T-helper 17 cell (primary cell): ENCODE data around the gene ERICH4. TPM values are rescaled to one million over a fixed set of nuclear protein-coding genes. Genes with fewer than 3 reads are reported as not detected.

Experiments used
- ATAC-seq: fragments of 150-1000 bp; cut with Tn5 transposase; 2 replicates; pipeline ENCODE4 v1.10.0; 2021; ENCODE audit warnings: mild to moderate bottlenecking, moderate library complexity
- DNase-seq, 3 donors: peaks; one replicate each; pipeline versions ENCODE4 v3.0.0 to v3.0.0-alpha.2; 2020 to 2021
- H3K9me3 ChIP-seq: one replicate; pipeline ENCODE4 v1.7.0; 2013; ENCODE audit warnings: low read length, mild to moderate bottlenecking; ENCODE audit not compliant: control insufficient read depth, poor library complexity, severe bottlenecking
- H3K27ac Mint-ChIP-seq: one replicate; pipeline ENCODE4 v1.8.0; 2022; ENCODE audit warnings: mild to moderate bottlenecking, moderate library complexity, mixed read lengths
- H3K27me3 Mint-ChIP-seq: one replicate; pipeline ENCODE4 v1.8.0; 2022; ENCODE audit warnings: mixed read lengths
- H3K36me3 Mint-ChIP-seq: one replicate; pipeline ENCODE4 v1.8.0; 2022; ENCODE audit warnings: low read depth, mixed read lengths
- H3K4me1 Mint-ChIP-seq: one replicate; pipeline ENCODE4 v1.8.0; 2022; ENCODE audit warnings: mild to moderate bottlenecking, mixed read lengths
- H3K4me3 Mint-ChIP-seq: one replicate; pipeline ENCODE4 v1.8.0; 2022; ENCODE audit warnings: mild to moderate bottlenecking, moderate library complexity, mixed read lengths
- total RNA-seq, 4 donors: library from RNA in 2 of 4; stranded (reverse) in 2 of 4; gene quantifications; one replicate each; pipeline ENCODE4 v1.2.3 and lab custom pipeline; 2022 to 2026

ERICH4 gene
- total RNA-seq, 2 donors from 2014 or later: not detected

DNA sequence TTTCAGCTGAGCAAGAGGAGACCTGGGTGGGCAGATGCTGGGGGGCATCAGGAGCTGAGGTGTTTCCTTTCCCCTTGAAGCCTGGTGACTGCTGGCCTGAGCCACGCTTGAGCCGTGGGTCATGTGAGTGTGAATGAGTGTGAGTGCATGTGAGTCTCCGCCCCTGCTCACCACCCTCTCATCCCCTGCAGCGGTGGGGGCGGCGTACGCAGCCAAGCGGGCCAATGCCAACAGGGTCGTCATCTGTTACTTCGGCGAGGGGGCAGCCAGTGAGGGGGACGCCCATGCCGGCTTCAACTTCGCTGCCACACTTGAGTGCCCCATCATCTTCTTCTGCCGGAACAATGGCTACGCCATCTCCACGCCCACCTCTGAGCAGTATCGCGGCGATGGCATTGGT, 21.0 kb upstream of the ERICH4 start:
- peaks cover 16% of the 10 kb centered on the region for H3K4me1 Mint-ChIP-seq
- peak overlapping the region; percentile 76 for H3K27ac Mint-ChIP-seq
- H3K9me3 ChIP-seq: no peaks in the 10 kb centered on the region
- H3K27me3 Mint-ChIP-seq: no peaks in the 10 kb centered on the region
- ATAC-seq (no peak), DNase-seq (no peak)
- peaks cover 5% of the 10 kb centered on the region for H3K36me3 Mint-ChIP-seq
- H3K4me3 Mint-ChIP-seq: no peak overlapping the region

DNA sequence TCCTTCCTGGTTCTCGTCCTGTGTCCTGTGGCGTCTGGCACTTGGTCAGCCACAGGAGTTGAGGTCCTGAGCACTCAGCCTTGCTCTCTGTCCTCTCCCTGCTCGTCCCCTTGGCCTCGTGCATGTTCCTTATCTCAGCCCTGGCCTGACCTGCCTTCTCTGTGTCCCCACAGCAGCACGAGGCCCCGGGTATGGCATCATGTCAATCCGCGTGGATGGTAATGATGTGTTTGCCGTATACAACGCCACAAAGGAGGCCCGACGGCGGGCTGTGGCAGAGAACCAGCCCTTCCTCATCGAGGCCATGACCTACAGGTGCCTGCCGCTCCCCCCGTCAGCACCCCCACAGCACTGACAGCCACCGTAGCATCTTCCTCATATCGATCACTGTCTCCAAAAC, 20.5 kb upstream of the ERICH4 start:
- ATAC-seq (no peak), DNase-seq (no peak)
- Mint-ChIP-seq H3K27ac (no peak overlapping the region), H3K27me3 (no peaks in the 10 kb centered on the region), H3K4me3 (no peak overlapping the region), H3K36me3 (peaks cover 5% of the 10 kb centered on the region), H3K4me1 (peaks cover 20% of the 10 kb centered on the region)
- no peaks in the 10 kb centered on the region for H3K9me3 ChIP-seq

DNA sequence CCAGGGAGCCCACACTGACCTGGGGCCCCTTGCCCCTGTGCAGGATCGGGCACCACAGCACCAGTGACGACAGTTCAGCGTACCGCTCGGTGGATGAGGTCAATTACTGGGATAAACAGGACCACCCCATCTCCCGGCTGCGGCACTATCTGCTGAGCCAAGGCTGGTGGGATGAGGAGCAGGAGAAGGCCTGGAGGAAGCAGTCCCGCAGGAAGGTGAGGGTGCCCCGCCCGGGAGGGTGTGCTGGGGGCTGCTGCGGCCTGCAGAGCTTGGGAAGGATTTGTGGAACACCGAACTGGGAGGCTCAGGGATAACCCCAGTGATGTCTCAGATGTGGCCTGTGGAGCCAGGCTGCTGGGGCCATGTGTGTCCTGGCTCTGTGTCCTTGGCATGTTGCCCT, 20.0 kb upstream of the ERICH4 start:
- Mint-ChIP-seq H3K4me1 (peaks cover 25% of the 10 kb centered on the region), H3K36me3 (peaks cover 5% of the 10 kb centered on the region), H3K4me3 (no peak overlapping the region), H3K27ac (no peak overlapping the region), H3K27me3 (no peaks in the 10 kb centered on the region)
- ATAC-seq (no peak), DNase-seq (no peak)
- no peaks in the 10 kb centered on the region for H3K9me3 ChIP-seq

DNA sequence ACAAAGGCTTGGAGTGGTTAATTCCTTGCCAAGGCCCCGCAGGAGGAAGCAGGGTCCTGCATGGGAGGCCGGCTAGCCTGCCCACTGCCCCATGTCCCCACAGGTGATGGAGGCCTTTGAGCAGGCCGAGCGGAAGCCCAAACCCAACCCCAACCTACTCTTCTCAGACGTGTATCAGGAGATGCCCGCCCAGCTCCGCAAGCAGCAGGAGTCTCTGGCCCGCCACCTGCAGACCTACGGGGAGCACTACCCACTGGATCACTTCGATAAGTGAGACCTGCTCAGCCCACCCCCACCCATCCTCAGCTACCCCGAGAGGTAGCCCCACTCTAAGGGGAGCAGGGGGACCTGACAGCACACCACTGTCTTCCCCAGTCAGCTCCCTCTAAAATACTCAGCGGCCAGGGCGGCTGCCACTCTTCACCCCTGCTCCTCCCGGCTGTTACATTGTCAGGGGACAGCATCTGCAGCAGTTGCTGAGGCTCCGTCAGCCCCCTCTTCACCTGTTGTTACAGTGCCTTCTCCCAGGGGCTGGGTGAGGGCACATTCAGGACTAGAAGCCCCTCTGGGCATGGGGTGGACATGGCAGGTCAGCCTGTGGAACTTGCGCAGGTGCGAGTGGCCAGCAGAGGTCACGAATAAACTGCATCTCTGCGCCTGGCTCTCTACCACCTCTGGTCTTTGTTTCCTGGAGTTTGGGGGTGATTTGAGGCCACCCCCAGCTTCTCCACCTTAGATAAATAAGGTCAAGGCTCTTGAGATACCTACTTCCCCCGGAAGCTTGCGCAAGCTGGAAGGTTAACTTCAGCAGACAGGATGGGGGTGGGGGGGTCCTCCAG, 18.4 kb upstream of the ERICH4 start:
- Mint-ChIP-seq H3K27ac (peak overlapping the region; percentile 27), H3K4me3 (peak overlapping the region; percentile 41), H3K4me1 (peaks cover 30% of the 10 kb centered on the region), H3K36me3 (peaks cover 5% of the 10 kb centered on the region), H3K27me3 (no peaks in the 10 kb centered on the region)
- ATAC-seq: no peak
- no peaks in the 10 kb centered on the region for H3K9me3 ChIP-seq
- DNase-seq: no peak

DNA sequence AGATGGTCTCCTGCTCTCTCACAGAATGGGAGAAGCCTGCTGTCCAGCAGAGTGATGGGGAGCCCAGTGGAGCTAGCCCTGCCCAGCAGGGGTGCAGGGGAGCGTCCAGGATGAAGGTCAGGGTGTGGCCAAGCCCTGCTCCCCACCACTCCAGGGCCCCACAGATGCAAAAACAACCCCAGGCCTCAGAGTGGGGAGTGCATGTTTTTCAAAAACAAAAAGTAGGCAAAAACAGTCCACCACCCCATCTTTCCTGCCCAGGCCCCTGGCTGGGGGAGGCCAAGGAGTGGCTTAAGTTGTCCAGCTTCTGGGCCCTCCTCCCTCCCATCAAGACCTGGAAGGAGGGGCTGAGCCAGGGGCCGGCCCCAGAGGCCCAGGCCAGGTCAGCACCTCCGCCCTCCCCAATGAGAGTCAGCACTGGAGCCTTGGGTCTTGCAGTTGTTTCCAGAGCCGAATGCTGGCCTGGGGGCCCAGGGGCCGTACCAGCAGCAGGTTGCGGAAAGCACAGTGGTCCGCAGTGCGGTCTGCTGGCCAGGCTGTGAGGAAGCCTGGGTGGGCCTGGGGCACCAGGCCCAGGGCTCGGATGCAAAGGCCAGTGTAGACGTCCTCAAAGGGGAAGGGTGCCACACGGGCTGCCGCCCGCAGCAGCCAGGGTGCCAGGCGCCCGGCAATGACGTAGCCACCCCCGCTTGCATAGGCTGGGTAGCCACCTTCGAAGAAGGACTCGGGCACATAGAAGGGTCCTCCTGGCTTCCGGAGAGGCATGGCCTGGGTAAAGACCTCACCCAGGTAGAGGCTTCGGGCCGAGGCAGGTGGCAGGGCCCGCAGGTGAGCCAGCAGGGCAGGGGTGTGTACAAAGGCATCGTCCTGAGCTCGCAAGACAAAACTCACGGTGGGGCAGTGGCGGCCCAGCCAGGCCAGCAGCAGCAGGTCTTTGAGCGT, 17.5 kb upstream of the ERICH4 start:
- peaks cover 30% of the 10 kb centered on the region for H3K4me1 Mint-ChIP-seq
- DNase-seq (no peak), ATAC-seq (no peak)
- H3K9me3 ChIP-seq: no peaks in the 10 kb centered on the region
- H3K27ac Mint-ChIP-seq: peak overlapping the region; percentile 56
- H3K4me3 Mint-ChIP-seq: peak overlapping the region; percentile 98
- H3K27me3 Mint-ChIP-seq: no peaks in the 10 kb centered on the region
- peaks cover 5% of the 10 kb centered on the region for H3K36me3 Mint-ChIP-seq

DNA sequence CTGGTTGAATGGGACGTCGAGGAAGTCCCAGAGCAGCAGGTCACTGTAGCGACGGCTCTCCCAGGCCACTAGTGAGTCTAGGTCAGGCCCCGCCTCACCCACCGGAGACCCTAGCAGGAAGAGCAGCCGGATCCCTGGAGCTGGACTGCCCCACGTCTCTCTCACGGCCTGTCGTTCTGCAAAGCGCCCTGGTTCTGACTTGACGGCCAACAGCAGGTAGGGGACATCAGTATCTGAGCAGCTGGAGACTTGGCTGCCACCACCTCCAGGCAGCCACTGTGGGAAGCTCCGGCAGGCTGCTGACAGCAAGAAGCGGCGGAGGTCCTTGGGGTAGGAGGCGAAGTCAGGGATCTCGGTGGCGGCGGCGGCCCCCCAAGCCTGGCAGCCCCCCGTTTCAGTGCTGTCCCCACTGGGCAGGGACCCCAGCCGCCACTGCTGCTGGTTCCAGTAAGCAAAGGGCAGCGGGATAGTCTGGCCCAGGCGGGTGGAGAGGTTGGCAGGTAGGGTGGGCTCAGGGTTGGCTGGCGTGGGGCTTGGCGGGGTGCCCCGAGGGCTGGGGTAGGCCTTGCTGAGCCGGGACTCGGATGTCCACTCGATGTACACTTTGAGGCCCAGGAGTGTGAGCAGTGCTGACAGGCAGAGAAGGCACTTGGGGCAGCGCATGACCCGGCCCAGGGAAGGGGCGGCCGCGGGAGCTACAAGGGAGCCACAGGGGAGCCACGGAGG, 16.7 kb upstream of the ERICH4 start:
- Mint-ChIP-seq H3K27me3 (no peaks in the 10 kb centered on the region), H3K36me3 (peaks cover 5% of the 10 kb centered on the region), H3K27ac (peak overlapping the region; percentile 96), H3K4me3 (peak overlapping the region; percentile 98), H3K4me1 (peaks cover 29% of the 10 kb centered on the region)
- no peak for DNase-seq
- ATAC-seq: no peak
- no peaks in the 10 kb centered on the region for H3K9me3 ChIP-seq

- Mint-ChIP-seq H3K4me3 (peak within 1 kb of the TSS; percentile 98), H3K4me1 (peaks cover 28% of the 10 kb centered on the region), H3K27ac (peak within 1 kb of the TSS; percentile 96), H3K27me3 (no peaks in the 10 kb centered on the region), H3K36me3 (peaks cover 5% of the 10 kb centered on the region)
- peak; percentile 46 for ATAC-seq
- no peaks in the 10 kb centered on the region for H3K9me3 ChIP-seq
- no peak for DNase-seq
Observed at GRCh38 chr19:41426952-41427646, 15.9 kb upstream of the ERICH4 start, which contains the start of gene B3GNT8. TSS of gene B3GNT8 (minus strand) at chr19:41427374. CDS start at chr19:41426778, 596 bp downstream.

DNA sequence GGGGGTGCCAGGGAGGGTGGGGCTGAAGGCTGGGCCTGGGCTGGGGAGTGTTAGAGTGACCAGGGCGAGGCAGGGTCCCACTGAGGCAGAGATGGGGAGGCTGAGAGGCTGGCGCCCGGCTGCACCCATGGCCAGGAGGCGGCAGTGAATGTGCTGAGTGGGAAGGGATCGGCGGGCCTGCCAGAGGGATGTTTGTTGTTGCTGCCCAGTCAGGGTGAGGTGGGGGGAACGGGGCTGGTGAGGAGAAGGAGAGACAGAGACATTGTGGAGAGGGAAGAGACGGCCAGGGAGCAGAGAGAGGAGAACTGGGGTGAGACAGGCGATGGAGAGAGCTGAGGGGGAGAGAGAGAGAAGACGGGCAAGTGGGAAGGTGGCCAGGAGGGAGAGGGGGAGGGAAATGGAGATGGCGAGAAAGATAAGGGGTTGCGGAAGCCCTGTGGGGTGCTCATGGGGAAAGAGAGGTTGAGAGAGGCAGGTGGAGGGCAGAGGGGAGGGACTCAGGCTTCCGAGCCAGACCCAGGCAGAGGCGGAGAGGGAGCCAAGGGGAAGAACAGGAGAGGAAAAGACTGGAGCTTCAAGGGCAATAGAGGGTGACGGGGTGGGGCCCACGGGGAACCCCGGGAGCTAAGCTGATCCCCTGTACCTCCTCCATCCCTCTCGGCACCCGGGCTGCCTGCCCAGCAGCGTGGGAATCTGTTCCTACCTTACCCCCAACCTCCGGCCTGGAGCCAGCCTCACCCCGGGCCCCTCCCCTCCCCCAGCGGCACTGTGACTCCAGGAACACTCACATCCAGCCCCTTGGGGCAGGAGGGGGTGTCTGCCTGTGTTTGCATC, 15.1 kb upstream of the ERICH4 start:
- peak overlapping the region; percentile 96 for H3K27ac Mint-ChIP-seq
- DNase-seq: no peak
- ATAC-seq: peak; percentile 73
- H3K36me3 Mint-ChIP-seq: peaks cover 4% of the 10 kb centered on the region
- no peaks in the 10 kb centered on the region for H3K9me3 ChIP-seq
- no peaks in the 10 kb centered on the region for H3K27me3 Mint-ChIP-seq
- H3K4me1 Mint-ChIP-seq: peaks cover 22% of the 10 kb centered on the region
- H3K4me3 Mint-ChIP-seq: peak overlapping the region; percentile 98

- Mint-ChIP-seq H3K27me3 (no peaks in the 10 kb centered on the region), H3K4me3 (peak overlapping the region; percentile 98), H3K4me1 (peaks cover 22% of the 10 kb centered on the region), H3K36me3 (peaks cover 4% of the 10 kb centered on the region), H3K27ac (peak overlapping the region; percentile 96)
- H3K9me3 ChIP-seq: no peaks in the 10 kb centered on the region
- no peak for DNase-seq
- peak; percentile 2 for ATAC-seq
Observed at GRCh38 chr19:41428481-41428859, 14.5 kb upstream of the ERICH4 start.

DNA sequence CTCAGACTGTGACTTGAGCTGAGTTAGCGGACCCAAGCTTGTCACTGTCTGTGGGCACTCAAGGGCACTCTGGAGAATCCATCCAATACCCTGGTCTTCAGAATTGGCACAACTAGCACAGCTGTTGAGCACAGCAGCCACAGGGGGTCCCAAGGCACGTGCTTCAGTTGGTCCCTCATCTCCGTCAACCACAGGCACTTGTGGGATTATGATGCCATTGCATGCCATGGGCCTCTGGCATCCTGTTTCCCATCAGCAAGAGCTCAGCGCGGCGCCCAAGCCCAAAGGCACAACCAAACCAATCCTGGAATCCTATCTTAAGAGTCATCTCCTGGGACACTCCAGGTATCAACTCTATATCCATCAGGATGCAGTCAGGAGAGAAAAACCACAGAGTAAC, 12.0 kb upstream of the ERICH4 start:
- no peak overlapping the region for H3K27ac Mint-ChIP-seq
- ATAC-seq (no peak), DNase-seq (no peak)
- peaks cover 4% of the 10 kb centered on the region for H3K36me3 Mint-ChIP-seq
- H3K27me3 Mint-ChIP-seq: no peaks in the 10 kb centered on the region
- peaks cover 23% of the 10 kb centered on the region for H3K4me1 Mint-ChIP-seq
- no peaks in the 10 kb centered on the region for H3K9me3 ChIP-seq
- no peak overlapping the region for H3K4me3 Mint-ChIP-seq

- ATAC-seq: no peak
- H3K27ac Mint-ChIP-seq: peak overlapping the region; percentile 14
- H3K4me1 Mint-ChIP-seq: peaks cover 24% of the 10 kb centered on the region
- H3K9me3 ChIP-seq: no peaks in the 10 kb centered on the region
- no peaks in the 10 kb centered on the region for H3K27me3 Mint-ChIP-seq
- H3K36me3 Mint-ChIP-seq: peaks cover 4% of the 10 kb centered on the region
- H3K4me3 Mint-ChIP-seq: no peak overlapping the region
- no peak for DNase-seq
Observed at GRCh38 chr19:41431426-41432386, 11.2 kb upstream of the ERICH4 start.
